CD4-positive, alpha-beta T cell treated with Interleukin-1 beta for 1 hour (primary cell): Measurements from ENCODE around the gene PRKAG2.
"Not testable (repeated sequence)": the region's sequence is repeated elsewhere in the genome, so short reads cannot be mapped to it uniquely, and the experiment has no call there.

Source experiments
- DNase-seq, 2 donors: peaks; one replicate each; pipeline ENCODE4 v3.0.0-alpha.2; 2020 to 2022

PRKAG2 gene

DNA sequence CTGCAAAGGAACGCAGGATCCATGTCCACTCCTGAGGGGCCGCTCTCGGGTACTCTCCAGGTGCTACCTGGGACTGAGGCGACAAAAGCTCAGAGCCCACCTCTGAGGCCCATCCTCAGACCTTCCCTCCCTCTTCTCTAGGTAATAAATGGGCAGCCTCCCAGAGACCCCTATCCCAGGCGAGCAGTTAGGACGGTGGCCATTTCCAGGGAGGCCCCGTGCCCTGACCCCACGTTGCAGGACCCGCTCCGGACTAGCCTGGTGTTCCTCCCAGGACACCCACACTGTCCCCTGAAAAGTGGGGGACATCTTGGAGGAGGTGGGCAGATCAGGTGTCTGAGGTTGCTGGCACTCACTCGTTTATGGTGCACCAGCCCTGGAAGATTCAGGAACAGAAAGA, 44.3 kb downstream of the PRKAG2 start:
- no peak for DNase-seq

GRCh38 chr7:151832138-151832537, 44.8 kb downstream of the PRKAG2 start:
- no peak for DNase-seq

- DNase-seq, result no peak
Observed at GRCh38 chr7:151831606-151832005, 45.3 kb downstream of the PRKAG2 start.

DNA sequence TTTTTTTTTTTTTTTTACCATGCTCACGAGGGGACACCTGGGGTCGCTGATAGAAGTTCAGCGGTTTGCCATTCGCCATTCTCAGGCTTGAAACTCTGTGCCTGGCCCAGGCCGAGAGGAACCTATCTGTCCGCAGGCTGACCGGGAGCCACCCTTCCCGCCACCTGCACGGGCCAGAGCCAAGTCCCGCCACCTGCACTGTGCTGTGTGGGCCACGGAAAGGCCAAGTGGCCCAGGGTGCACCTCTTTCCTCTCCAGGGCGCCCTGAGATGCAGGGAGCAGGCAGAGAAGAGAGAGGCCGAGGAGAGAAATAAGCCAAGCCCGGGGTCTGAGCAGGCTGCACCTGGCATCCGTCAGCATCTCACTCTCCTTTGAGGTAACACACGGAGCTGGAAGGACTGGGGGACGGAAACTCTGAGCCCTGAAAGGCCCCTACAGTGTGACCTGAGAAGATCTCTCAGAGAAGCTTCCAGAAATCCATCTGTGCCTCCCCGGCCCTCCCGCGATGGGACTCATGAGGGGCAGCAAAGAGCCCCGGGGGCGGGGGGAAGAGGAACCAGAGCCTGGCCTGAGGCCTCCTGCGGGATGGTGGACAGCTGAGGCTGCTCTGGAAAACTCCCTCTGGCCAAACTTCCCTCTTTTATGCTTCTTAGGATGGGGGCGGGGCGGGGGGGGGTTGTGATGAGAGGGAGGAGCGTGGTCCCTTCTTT, 46.6 kb downstream of the PRKAG2 start:
- no peak for DNase-seq

- DNase-seq, result no peak
Observed at GRCh38 chr7:151829707-151830106, 47.2 kb downstream of the PRKAG2 start.

- DNase-seq, result no peak
Observed at GRCh38 chr7:151827620-151828019, 49.3 kb downstream of the PRKAG2 start.

DNA sequence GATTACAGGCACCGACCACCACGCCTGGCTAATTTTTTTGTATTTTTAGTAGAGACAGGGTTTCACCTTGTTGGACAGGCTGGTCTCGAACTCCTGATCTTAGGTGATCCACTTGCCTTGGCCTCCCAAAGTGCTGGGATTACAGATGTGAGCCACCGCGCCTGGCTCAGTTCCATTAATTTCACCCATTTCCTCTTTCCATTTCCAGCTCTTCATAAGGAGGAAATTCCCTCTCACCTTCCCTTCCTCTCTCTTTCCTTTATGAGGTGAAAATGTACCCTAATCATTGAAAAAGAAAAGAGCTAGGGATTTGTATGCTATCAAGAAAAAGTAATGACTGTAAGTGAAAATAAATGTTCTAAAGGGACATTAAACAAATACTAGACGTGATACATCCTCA, 50.6 kb downstream of the PRKAG2 start:
- not testable (repeated sequence) for DNase-seq

- no peak for DNase-seq
Observed at GRCh38 chr7:151825721-151826120, 51.2 kb downstream of the PRKAG2 start.

DNA sequence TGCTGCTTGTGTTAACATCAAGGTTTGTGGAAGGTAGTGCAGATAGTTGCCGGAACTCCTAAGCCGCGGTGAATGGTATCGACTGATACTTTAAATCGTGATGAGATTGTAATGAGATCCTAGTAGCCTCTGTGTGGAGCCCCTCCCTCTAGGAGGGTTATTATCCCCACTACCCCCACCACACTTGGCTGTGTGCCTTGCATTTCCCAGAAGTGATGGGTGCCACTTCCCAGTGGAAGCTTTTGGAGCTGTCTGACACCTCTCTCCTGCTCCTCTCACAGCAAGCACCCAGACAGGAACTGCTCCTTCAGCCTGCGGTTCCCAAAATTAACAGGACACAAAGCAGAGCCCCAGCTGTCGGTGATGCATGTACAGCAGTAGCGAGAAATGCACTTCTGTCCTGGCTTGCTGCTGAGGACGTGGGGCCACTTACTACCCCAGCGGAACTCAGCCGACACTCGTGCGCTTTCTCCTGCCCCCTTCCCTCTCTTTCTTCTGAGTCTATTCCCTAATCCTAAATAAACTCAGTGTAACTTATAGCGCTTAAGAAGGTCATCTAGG, 52.5 kb downstream of the PRKAG2 start:
- no peak for DNase-seq

DNA sequence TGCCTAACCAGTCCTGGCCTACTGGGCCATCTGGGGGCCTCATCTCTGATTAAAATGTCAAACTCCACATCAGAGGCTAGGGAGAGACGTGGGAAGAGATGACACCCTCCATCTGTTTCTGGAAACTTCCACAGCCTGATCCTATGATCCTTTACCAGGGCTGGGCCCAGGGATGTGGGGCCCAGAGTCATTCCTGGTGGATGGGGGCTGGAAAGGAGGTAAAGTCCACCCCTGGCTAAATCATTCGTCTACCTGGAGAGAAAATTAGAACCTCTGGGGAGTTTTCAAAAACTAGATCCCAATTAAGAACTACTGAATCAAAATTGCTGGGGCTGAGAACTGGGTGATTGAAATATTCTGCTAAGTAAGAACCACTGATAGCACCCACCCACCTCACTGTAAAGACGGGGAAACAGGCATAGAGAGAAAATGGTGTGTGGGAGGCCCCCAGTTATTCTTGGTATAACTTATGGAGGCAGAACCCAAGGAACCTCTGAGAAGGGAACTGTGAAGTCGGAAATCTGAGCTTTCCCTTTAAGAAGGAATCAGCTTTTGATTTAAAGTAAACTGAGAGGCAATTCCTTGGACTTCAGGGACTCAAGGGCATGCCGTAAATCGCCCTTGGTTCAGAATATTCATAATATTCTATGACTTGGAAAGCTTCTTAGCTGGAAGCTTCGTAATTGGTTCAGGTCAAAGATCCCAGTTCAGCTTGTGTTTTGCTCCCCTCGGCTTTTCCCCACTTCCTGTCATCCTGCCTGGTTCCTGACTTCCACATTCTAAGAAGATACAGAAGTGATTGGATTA, 53.1 kb downstream of the PRKAG2 start:
- DNase-seq, result no peak

DNA sequence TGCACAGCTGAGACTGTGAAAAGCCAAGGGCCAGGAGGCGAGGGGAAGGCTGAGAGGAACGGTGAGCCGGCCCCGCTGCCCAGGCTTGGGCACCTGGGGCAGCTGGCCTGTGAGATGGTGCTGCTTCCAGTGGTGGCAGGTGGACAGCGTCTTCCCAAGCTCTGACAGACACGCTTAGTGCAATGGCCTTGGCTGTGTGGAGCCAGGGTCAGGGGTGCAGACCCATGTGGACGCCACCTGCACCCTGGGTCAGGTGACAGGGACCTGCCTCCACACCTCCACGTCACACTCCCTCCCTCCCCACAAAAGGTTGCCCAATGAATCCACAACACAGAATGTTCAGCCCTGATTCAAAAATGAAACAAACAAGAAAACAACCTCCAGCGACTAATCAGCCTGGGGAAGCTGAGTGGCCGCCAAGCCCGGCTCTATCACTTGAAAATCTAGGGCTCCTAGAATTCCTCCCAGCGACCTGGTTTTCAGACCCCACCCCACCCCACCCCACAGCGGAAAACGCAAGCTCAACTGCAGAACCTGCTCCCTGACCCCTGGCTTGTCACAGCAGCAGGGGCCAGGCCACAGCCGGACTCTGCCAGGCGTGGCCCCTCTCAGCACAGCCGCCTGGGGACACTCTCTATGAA, 54.3 kb downstream of the PRKAG2 start:
- no peak for DNase-seq

DNA sequence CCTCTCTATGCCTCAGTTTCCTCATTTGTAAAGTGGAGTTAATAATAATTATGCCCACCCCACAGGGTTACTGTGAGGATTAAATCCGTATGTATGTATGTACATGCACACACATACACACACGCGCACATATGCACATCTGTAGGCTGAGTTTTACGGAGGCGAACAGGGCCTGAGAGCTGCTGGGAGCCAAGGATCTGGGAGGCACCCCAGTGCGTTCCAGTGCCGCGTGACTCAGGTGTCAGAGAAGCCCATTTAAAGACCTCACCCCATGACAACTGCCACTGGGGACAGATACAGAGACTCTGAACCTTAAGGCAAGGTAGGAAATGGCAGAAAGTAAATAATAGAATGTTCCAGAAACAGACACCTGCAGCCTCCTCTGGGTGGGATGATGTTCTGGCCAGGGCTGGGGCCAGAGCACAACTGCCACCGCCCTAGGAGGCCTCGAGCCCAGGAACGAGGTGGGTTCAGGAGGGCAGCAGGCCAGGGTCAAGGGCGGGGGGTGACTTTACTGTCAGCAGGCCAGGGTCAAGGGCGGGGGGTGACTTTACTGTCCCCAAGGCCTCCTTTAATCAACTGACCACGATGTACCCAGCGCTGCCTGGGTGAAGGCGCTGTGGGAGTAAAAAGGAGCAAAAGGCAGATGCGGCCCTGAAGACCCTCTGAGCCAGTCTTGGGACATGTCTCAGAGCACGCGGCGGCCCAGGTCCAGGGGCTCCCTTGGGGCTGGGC, 54.9 kb downstream of the PRKAG2 start:
- no peak for DNase-seq

DNA sequence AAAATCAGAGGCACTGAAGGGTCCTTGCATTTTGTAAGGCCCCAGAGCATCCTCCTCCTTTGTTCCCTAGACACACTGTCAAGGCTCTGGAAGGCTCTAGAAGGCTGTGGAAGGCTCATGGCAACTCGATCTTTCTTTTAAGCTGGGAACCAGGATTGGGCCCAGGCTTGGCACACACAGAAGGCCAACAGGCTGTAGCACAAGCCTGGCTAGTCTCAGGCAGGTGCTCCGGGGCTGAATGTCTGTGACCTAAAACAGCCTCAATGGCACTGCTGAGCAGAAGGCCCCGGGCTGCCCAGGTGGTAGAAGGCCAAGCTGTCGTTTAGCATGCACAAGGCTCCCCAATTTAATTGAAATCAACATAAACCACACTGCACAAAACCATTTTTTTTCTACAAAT, 55.7 kb downstream of the PRKAG2 start:
- no peak for DNase-seq

- no peak for DNase-seq
Observed at GRCh38 chr7:151820491-151821105, 56.3 kb downstream of the PRKAG2 start.

GRCh38 chr7:151819866-151820265, 57.0 kb downstream of the PRKAG2 start:
- DNase-seq, result no peak

GRCh38 chr7:151818674-151819519, 58.0 kb downstream of the PRKAG2 start:
- DNase-seq, result no peak

- no peak for DNase-seq
Observed at GRCh38 chr7:151817981-151818673, 58.8 kb downstream of the PRKAG2 start.

DNA sequence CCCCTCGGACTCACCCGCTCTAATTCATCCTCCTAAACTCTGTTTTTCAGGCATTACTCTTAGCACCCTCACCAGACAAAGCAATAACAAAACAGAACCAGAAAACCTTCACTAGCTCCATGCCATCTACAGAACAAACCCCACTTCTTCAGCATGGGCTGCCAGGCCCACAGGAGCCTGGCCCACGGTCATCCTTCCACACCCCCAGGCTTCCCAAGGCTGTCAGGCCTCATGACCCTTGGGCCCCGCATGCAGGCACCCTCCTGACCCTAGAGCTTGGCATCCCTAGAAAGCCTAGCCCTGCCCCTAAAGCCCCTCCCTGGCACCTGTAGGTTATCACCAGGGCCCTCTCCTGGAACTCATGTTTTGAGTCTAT, 59.6 kb downstream of the PRKAG2 start:
- no peak for DNase-seq

DNA sequence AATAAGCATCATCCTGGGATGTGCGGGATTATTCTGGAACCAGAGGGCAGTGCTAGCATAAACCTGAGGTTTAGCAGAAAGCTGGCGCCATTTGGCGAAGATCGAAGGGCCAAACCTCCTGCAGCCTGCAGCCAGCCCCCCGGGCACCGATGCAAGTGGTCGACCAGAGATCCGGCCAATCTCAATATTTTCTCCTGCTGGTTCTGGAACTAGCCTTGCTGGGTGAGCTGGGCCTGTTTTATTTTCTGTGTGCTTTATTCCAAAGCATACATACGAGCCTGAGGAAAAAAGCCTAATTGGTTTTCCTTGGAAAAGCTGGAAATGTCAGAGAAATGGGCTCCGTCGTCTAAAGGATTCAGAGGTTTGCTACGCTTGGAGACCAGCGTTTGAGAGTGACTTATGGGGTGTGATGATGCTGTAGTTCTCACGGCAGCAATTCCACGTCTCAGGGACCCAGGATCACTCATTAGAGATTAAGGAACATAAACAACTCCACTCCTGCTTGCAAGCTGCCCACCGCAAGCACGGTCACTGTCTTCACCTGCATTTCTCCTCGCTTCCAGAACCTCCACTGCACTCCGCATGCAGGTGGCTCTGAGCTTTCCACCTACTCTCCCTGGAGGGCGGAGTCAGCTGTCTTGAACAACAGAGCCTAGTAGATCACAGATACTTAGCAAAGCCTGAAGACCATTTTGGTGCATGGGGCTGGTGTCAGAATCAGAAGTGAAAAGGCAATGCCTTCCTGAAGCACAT, 60.2 kb downstream of the PRKAG2 start:
- no peak for DNase-seq

DNA sequence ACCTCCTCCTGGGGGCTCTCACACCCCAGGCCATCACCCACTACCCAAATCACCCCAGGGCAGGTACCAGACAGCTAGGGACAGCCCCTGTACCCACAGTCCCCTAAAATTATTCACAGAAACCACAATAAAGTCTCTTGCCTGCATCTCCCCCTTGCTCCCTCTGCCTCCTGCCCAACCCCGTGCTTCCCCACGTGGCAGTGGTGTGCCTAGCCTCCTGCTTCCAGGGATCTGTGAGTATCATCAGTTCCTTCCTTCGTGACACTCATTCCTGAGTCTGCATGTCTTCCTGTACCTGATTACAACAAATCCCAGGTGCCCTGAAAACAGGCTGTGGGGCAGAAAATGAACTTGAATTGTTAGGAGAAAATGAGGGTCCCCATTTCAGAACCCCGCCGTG, 61.5 kb downstream of the PRKAG2 start:
- DNase-seq, result no peak
